Activated CD4-positive, alpha-beta T cell treated with anti-CD3 and anti-CD28 coated beads for 24 hours (primary cell): Measurements from ENCODE around the gene DSG4.

Source experiments
- DNase-seq, 2 donors: peaks; one replicate each; pipeline ENCODE4 v3.0.0-alpha.2; 2020; ENCODE audit warnings: low read depth in 2 of 2

DSG4 gene

GRCh38 chr18:31446854-31447253 lies 70.3 kb downstream of the DSG4 start:
- DNase-seq = no peak

GRCh38 chr18:31447530-31448191 lies 71.1 kb downstream of the DSG4 start, which contains the start of gene DSG3:
Gene DSG3, plus strand, starts transcription at chr18:31447741. Its CDS starts 137 bp downstream, at chr18:31447878.
- no peak for DNase-seq

- no peak for DNase-seq
These were observed 73.8 kb downstream of the DSG4 start for GRCh38 chr18:31450409-31450808.

- no peak for DNase-seq
These were observed 75.0 kb downstream of the DSG4 start for GRCh38 chr18:31451625-31452024.

- DNase-seq = no peak
These were observed 77.6 kb downstream of the DSG4 start for GRCh38 chr18:31454066-31454708.
